ENCODE measurements around the gene ADAMTS2. TPM values are rescaled to one million over a fixed set of nuclear protein-coding genes. Genes with fewer than 3 reads are reported as not detected.

Gene ADAMTS2
- total RNA-seq, 4 donors from 2014 or later: 39.5 to 61.9 (median 56.4) TPM

GRCh38 chr5:179135441-179136215, 209.6 kb downstream of the ADAMTS2 start:
- ATAC-seq (ENCODE audit: low FRiP score): no peak
- no peak for TF ChIP-seq CTCF (IDR thresholded peaks at IDR 0.05)
- no peak for DNase-seq (ENCODE audit: low spot score)

GRCh38 chr5:179135006-179135405, 210.3 kb downstream of the ADAMTS2 start:
- ATAC-seq (ENCODE audit: low FRiP score) (no peak), DNase-seq (ENCODE audit: low spot score) (no peak)
- no peak for TF ChIP-seq CTCF (IDR thresholded peaks at IDR 0.05)

- ATAC-seq (ENCODE audit: low FRiP score) (no peak), DNase-seq (ENCODE audit: low spot score) (no peak)
- no peak for TF ChIP-seq CTCF (IDR thresholded peaks at IDR 0.05)
Observed at GRCh38 chr5:179134511-179134910, 210.8 kb downstream of the ADAMTS2 start.

GRCh38 chr5:179132586-179133355, 212.5 kb downstream of the ADAMTS2 start:
- ATAC-seq (ENCODE audit: low FRiP score) (no peak), DNase-seq (ENCODE audit: low spot score) (no peak)
- no peak for TF ChIP-seq CTCF (IDR thresholded peaks at IDR 0.05)

GRCh38 chr5:179131886-179132585, 213.2 kb downstream of the ADAMTS2 start:
- no peak for ATAC-seq (ENCODE audit: low FRiP score)
- DNase-seq (ENCODE audit: low spot score): no peak
- no peak for TF ChIP-seq CTCF (IDR thresholded peaks at IDR 0.05)

- no peak for ATAC-seq (ENCODE audit: low FRiP score)
- TF ChIP-seq CTCF (IDR thresholded peaks at IDR 0.05): no peak
- DNase-seq (ENCODE audit: low spot score): no peak
Observed at GRCh38 chr5:179131321-179131835, 213.9 kb downstream of the ADAMTS2 start.
